ENCODE results near the gene ELFN2. TPM values are rescaled to one million over a fixed set of nuclear protein-coding genes. Genes with fewer than 3 reads are reported as not detected.
A peak's percentile ranks its signal among the peaks of the same experiment; 100 is the strongest.

ELFN2 gene
- polyA plus RNA-seq, 3 donors = 0.01 TPM; not detected in 2

DNA sequence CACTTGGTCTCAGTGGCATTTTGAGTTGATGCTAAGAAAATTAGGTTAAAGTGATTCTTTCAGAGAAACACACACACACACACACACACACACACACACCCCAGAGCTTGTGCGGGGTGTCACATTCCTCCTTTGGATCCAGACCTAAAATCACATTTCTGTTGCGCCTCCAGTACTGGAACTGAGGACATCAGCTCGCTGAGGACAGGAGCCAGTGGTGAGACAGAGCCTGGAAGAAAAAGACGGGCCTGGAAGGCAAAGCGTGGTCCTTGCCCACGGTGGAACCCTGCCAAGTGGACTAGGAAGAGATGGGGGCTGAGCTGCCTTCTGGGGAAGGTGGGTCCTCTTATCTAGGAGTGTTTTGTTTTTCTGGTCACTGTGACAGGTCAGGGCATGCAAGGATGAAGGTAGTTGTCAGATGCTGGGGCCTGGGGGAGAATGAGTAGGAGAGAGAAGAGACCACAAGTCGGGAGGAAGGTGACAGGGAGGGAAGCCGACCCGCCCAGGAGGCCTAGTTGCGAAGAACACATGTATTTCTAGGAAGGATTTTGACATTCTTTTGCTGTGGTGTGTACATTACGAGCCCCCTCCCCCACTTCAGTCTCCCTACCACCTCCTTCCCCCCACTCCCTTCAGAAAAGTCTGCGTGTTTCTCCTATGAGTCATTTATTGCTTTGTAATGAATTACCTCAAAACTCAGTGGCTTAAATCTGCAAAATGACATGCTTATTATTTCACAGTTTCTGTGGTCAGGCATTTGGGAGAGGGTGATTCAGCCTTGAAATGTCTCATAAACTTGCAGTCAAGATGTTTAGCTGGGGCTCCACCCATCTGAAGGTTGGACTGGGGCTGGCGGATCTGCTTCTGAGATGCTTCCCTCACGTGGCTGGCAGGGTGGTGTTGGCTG, 4.8 kb upstream of the ELFN2 start:
- peak; percentile 49 to 78 (median 64) for DNase-seq

DNA sequence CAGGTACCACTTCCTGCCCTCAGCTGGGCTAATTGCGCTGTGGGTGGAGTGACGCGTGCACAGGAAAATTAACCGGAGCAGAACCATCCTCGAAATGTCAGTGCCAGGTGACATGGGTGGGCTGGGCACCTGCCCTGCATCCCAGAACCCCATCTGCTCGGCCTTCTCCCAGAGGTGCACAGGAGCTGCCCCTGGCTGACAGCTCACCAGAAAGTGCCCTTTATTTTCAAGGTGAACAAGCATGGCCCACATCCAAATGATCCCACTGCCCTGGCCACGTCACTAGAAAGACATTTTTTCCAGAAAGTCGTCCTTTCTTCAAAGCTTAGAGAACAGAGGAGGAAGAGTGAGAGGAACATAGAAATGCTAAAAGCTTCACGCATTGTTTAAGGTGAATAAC, 4.1 kb upstream of the ELFN2 start:
- Mint-ChIP-seq H3K9me3 (peaks cover 4 to 29% (median 11%) of the 10 kb centered on the region in 7 donors), H3K27ac (peak overlapping the region in 1 of 7 donors; percentile 69), H3K27me3 (ENCODE audit: low read depth in 3 of 3) (peaks cover 33 to 52% (median 33%) of the 10 kb centered on the region in 3 donors), H3K4me1 (peaks cover 16% of the 10 kb centered on the region), H3K36me3 (peaks cover 0 to 6% of the 10 kb centered on the region in 2 donors), H3K4me3 (no peak overlapping the region)
- Histone ChIP-seq H3K27me3 (ENCODE audit: control insufficient read depth in 2 of 2, insufficient read depth in 2 of 2, low read length in 2 of 2) (peaks cover 20 to 26% of the 10 kb centered on the region in 2 donors), H3K27ac (ENCODE audit: low read depth in 1 of 2, low read length in 2 of 2) (no peak overlapping the region), H3K79me2 (ENCODE audit: insufficient read depth, low read length) (no peaks in the 10 kb centered on the region), H3K36me3 (replicated peaks in 1 of 2; ENCODE audit: control insufficient read depth in 1 of 2, insufficient read depth in 2 of 2, low read length in 2 of 2) (no peaks in the 10 kb centered on the region), H3K4me3 (replicated peaks in 1 of 3; ENCODE audit: low read depth in 2 of 3, low read length in 3 of 3) (no peak overlapping the region), H4K20me1 (ENCODE audit: insufficient read depth, low read length) (no peaks in the 10 kb centered on the region), H3K9ac (ENCODE audit: insufficient read depth, low read length, poor library complexity, severe bottlenecking) (no peak overlapping the region), H3K9me3 (replicated peaks in 1 of 2; ENCODE audit: control insufficient read depth in 1 of 2, insufficient read depth in 1 of 2, low read length in 2 of 2) (peaks cover 6 to 14% of the 10 kb centered on the region in 2 donors), H3K4me2 (replicated peaks; ENCODE audit: extremely low read depth, low read length, poor library complexity, severe bottlenecking) (no peak overlapping the region), H3K4me1 (ENCODE audit: control insufficient read depth in 1 of 2, insufficient read depth in 2 of 2, low read length in 2 of 2) (peaks cover 4 to 19% of the 10 kb centered on the region in 2 donors), H2AFZ (ENCODE audit: insufficient read depth, low read depth, low read length, poor library complexity, severe bottlenecking) (no peak overlapping the region)
- no peak for DNase-seq
- WGBS (ENCODE audit: insufficient coverage) = 94% methylated on average over 6 of the region's 9 CpGs
- intact Hi-C loops (cut with micrococcal nuclease) = no loop called here
- TF ChIP-seq, protein P1, sequence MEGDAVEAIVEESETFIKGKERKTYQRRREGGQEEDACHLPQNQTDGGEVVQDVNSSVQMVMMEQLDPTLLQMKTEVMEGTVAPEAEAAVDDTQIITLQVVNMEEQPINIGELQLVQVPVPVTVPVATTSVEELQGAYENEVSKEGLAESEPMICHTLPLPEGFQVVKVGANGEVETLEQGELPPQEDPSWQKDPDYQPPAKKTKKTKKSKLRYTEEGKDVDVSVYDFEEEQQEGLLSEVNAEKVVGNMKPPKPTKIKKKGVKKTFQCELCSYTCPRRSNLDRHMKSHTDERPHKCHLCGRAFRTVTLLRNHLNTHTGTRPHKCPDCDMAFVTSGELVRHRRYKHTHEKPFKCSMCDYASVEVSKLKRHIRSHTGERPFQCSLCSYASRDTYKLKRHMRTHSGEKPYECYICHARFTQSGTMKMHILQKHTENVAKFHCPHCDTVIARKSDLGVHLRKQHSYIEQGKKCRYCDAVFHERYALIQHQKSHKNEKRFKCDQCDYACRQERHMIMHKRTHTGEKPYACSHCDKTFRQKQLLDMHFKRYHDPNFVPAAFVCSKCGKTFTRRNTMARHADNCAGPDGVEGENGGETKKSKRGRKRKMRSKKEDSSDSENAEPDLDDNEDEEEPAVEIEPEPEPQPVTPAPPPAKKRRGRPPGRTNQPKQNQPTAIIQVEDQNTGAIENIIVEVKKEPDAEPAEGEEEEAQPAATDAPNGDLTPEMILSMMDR (IDR thresholded peaks at IDR 0.05) = no peak

More for the DNA sequence above, 4.8 kb upstream of the ELFN2 start:
- Histone ChIP-seq H3K27ac (ENCODE audit: low read depth in 1 of 2, low read length in 2 of 2) (no peak overlapping the region), H3K9ac (ENCODE audit: insufficient read depth, low read length, poor library complexity, severe bottlenecking) (no peak overlapping the region), H3K27me3 (ENCODE audit: control insufficient read depth in 2 of 2, insufficient read depth in 2 of 2, low read length in 2 of 2) (peaks cover 14 to 19% of the 10 kb centered on the region in 2 donors), H3K9me3 (replicated peaks in 1 of 2; ENCODE audit: control insufficient read depth in 1 of 2, insufficient read depth in 1 of 2, low read length in 2 of 2) (peaks cover 6 to 9% of the 10 kb centered on the region in 2 donors), H3K4me2 (replicated peaks; ENCODE audit: extremely low read depth, low read length, poor library complexity, severe bottlenecking) (no peak overlapping the region), H3K79me2 (ENCODE audit: insufficient read depth, low read length) (no peaks in the 10 kb centered on the region), H3K36me3 (replicated peaks in 1 of 2; ENCODE audit: control insufficient read depth in 1 of 2, insufficient read depth in 2 of 2, low read length in 2 of 2) (no peaks in the 10 kb centered on the region), H2AFZ (ENCODE audit: insufficient read depth, low read depth, low read length, poor library complexity, severe bottlenecking) (no peak overlapping the region), H3K4me3 (replicated peaks in 1 of 3; ENCODE audit: low read depth in 2 of 3, low read length in 3 of 3) (no peak overlapping the region), H4K20me1 (ENCODE audit: insufficient read depth, low read length) (no peaks in the 10 kb centered on the region), H3K4me1 (ENCODE audit: control insufficient read depth in 1 of 2, insufficient read depth in 2 of 2, low read length in 2 of 2) (peaks cover 2 to 16% of the 10 kb centered on the region in 2 donors)
- H3K27me3 Mint-ChIP-seq (ENCODE audit: low read depth in 3 of 3) = peaks cover 26 to 45% (median 26%) of the 10 kb centered on the region in 3 donors
- H3K4me3 Mint-ChIP-seq = no peak overlapping the region
- peaks cover 0 to 6% of the 10 kb centered on the region in 2 donors for H3K36me3 Mint-ChIP-seq
- peaks cover 4 to 26% (median 8%) of the 10 kb centered on the region in 7 donors for H3K9me3 Mint-ChIP-seq
- WGBS (ENCODE audit: insufficient coverage) = 77% methylated on average over 7 of the region's 14 CpGs
- TF ChIP-seq, protein P1 (IDR thresholded peaks at IDR 0.05) = no peak
- intact Hi-C loops (cut with micrococcal nuclease) = no loop called here
- peaks cover 15% of the 10 kb centered on the region for H3K4me1 Mint-ChIP-seq
- peak overlapping the region in 4 of 7 donors; percentile 42 to 75 (median 70) for H3K27ac Mint-ChIP-seq
